ENCODE data around the gene LYSMD4.

The LYSMD4 gene

DNA sequence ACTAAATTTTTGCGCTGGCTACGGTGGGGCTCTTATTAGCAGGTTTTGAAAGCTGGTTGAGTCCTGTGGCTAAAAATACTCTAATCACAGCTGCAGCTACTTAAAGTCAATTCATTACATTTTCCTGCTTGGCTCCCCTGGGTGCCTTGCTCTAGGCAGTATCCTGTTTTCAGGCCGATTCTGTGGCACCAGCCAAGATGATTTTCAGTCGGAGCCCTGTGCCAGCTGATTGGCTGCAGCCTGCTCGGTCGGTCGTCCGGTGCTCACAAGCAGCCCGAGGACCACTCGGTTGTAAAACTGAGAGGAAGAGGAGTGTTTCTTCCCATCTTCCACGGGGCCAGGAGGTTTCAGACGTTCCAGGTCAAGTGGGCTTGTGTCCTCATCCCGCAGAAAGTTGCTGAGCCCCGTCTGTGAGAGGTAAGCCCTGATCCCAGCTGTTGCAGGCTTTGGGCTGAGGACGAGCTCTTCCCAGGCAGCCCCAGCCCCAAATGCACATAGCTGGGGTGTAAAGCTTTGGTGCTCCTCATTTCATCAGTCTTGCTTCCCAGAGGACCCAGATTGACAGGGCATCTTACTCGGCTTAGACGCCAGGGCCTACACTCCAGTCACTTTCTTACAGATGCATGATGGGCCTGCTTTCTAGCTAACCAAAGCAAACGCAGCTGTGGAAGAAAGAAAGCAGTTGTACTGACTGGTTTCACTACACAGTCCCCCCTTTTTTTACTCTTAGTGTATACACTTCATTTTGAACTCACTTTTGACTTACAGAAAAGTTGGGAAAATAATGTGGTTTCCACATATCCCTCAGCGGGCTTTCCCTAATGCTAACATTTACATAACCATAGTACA lies 15.9 kb downstream of the LYSMD4 start:
- TF ChIP-seq, protein P1, sequence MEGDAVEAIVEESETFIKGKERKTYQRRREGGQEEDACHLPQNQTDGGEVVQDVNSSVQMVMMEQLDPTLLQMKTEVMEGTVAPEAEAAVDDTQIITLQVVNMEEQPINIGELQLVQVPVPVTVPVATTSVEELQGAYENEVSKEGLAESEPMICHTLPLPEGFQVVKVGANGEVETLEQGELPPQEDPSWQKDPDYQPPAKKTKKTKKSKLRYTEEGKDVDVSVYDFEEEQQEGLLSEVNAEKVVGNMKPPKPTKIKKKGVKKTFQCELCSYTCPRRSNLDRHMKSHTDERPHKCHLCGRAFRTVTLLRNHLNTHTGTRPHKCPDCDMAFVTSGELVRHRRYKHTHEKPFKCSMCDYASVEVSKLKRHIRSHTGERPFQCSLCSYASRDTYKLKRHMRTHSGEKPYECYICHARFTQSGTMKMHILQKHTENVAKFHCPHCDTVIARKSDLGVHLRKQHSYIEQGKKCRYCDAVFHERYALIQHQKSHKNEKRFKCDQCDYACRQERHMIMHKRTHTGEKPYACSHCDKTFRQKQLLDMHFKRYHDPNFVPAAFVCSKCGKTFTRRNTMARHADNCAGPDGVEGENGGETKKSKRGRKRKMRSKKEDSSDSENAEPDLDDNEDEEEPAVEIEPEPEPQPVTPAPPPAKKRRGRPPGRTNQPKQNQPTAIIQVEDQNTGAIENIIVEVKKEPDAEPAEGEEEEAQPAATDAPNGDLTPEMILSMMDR (IDR thresholded peaks at IDR 0.05; ENCODE audit: insufficient read depth, low read depth, low read length, missing control alignments): no peak
- DNase-seq (ENCODE audit: low read depth): peak; percentile 77
- H3K4me3 ChIP-seq (ENCODE audit: low read depth, low read length): 0 out of 2 replicates have a peak overlapping the region, but pooled peaks have one; percentile 23

DNA sequence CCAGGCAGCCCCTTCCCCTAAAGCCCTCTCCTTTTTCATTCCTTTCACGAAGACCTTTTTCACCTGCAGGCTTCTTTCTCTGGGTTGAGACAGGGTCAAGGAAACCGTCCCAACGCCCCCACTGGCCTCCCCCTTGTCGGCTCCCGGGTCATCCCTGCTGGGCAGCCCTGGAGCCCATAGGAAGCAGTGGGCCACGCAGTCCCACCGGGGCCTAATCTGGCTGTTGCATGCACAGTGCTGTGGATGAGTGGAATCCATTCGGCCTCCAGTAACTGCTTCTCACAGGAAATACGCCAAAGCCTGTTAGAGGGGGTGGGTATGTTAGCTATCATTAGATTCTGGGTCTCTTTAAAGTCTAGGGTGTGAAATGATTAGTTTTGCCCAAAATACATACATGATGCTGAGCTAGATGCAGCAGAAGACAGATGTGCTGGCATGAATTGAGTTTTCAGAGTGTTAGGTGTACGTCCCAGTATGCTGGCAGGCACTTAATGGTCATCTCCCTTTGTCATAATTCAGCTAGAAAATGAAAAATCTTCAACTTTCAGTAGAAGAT lies 16.6 kb downstream of the LYSMD4 start:
- TF ChIP-seq, protein P1 (IDR thresholded peaks at IDR 0.05; ENCODE audit: insufficient read depth, low read depth, low read length, missing control alignments): no peak
- DNase-seq (ENCODE audit: low read depth): no peak
- H3K4me3 ChIP-seq (ENCODE audit: low read depth, low read length): no peak overlapping the region

DNA sequence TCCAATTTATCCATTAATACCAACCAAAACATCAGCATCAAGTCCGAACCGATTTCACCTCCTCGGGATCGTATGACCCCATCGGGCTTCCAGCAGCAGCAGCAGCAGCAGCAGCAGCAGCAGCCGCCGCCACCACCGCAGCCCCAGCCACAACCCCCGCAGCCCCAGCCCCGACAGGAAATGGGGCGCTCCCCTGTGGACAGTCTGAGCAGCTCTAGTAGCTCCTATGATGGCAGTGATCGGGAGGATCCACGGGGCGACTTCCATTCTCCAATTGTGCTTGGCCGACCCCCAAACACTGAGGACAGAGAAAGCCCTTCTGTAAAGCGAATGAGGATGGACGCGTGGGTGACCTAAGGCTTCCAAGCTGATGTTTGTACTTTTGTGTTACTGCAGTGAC lies 20.8 kb downstream of the LYSMD4 start:
- TF ChIP-seq, protein P1 (IDR thresholded peaks at IDR 0.05; ENCODE audit: insufficient read depth, low read depth, low read length, missing control alignments): no peak
- no peak overlapping the region for H3K4me3 ChIP-seq (ENCODE audit: low read depth, low read length)

DNA sequence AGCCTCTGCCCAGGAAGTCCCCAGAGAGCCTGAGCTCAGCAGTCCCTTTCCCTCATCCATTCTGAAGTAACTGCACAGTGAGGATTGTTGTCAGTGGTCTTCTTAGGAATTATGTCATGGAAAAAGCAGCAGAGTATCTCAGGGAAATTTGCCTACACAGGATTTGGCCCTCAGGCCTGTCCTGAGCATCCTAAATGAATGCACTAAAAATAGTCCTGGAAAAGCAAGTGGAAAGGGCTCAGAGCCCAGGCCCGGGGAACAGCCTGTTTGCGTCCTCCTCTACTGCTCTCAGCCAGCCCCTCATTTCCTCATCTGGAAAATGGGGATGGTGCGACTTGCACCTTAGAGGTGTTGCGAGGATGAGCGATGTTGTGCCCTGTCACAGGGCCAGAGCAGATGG lies 21.6 kb downstream of the LYSMD4 start:
- no peak for DNase-seq (ENCODE audit: low read depth)
- no peak overlapping the region for H3K4me3 ChIP-seq (ENCODE audit: low read depth, low read length)
- TF ChIP-seq, protein P1 (IDR thresholded peaks at IDR 0.05; ENCODE audit: insufficient read depth, low read depth, low read length, missing control alignments): no peak

More for the DNA sequence above, 20.8 kb downstream of the LYSMD4 start:
- DNase-seq (ENCODE audit: low read depth): no peak

DNA sequence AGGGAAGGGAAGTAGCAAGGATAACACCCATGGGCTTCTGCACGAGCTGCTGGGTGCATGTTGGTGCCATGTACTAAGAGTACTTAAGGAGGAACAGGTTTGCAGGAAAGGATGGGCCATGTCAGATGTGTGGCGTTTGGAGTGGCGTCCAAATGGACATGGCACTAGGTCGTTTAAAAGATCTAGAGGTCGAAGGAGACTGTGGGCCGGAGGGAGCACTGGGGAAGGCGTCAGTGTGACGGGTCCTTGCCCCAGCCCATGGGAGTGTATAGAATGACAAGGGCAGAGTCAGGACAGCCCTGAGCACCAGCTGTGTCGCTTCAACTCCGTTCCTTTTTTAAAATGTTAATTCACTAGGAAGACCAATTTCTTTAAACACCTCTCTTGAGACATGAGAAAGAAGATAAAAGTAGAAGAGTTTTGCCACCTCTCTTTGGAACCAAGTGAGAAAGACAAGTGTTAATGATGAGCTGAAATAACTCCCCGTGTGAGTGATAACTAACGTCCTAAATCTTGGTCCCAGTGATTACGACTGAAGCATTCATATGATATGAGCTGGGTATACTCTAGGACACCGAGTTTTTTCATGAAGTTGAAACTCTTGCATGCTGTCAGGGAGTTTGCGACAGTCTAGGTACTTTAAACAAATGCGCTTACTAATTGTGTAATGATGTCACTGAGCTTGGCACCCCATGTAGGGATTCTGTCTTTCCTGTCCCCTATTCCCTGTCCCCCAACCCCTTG lies 23.8 kb downstream of the LYSMD4 start:
- no peak for DNase-seq (ENCODE audit: low read depth)
- TF ChIP-seq, protein P1 (IDR thresholded peaks at IDR 0.05; ENCODE audit: insufficient read depth, low read depth, low read length, missing control alignments): no peak
- H3K4me3 ChIP-seq (ENCODE audit: low read depth, low read length): no peak overlapping the region

DNA sequence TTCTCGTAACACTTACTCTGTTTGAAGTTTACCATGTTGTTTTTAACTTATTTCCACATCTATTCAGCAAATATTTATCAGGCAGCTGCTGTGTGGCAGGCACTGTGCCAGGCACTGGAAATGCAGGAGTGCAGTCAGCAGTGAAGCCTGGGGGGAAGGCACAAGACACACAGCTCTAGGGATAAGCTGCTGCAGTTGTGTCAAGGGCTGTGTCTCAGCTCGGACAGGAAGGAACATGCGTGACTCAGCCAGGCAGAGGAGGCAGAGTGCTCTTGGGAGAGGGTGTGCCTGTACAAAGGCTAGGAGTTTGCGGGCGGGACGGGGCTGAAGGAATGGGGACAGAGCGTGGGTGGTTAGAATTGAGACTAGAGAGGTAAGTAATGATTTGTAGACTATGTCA lies 24.7 kb downstream of the LYSMD4 start:
- H3K4me3 ChIP-seq (ENCODE audit: low read depth, low read length): no peak overlapping the region
- TF ChIP-seq, protein P1 (IDR thresholded peaks at IDR 0.05; ENCODE audit: insufficient read depth, low read depth, low read length, missing control alignments): no peak
- DNase-seq (ENCODE audit: low read depth): no peak

Measured in GM12865 (cell line).